C4-2B (cell line): ENCODE results near the gene GMDS.

ENCODE experiments used
- CTCF ChIP-seq: fragments of 450-650 bp; conservative IDR thresholded peaks from 2 replicates; pipeline ENCODE4 v1.5.1; 2017; ENCODE audit warnings: mild to moderate bottlenecking
- ZFX ChIP-seq: fragments of 450-650 bp; IDR thresholded peaks from 2 replicates; pipeline ENCODE4 v1.6.1; 2017

GRCh38 chr6:2187826-2188225 is 57.6 kb downstream of the GMDS start:
- TF ChIP-seq CTCF (no peak), ZFX (no peak)
